Fibroblast of skin of left quadriceps (primary cell): ENCODE data around the gene DCHS1.

Source experiments
- DNase-seq, 2 experiments: peaks; one replicate each; pipeline ENCODE4 v3.0.0-alpha.2; 2013; ENCODE audit warnings: low read depth in 2 of 2

Gene DCHS1

DNA sequence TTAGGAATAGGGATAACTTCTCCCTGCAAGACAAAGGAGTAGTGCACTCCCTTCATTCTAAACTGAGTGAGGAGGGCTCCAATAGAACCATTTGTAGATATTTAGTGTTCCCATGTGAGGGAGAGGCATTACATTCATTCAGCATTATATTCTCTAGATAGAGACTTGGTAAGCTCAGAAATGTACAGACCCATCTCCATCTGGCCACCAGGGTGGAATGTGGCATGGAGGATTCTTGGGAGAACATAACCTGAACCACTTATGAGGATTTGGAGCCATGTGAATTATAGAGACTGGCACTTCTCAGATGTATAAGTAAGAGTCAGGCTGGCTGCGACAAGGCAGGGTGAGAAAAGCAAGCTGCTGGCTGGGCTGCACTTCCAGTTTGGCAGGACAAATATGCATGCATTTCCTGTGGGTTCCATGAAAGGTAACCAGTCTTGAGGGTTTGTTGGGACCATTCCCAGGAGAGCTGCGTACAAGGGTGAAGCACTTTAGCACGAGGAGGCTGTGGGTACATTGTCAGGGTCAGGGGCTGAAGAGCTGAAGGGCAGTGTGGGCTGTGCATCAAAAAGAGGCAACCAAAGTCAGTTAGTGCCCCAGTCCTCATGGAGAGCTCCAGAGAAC, 61.4 kb downstream of the DCHS1 start:
- DNase-seq = no peak

DNA sequence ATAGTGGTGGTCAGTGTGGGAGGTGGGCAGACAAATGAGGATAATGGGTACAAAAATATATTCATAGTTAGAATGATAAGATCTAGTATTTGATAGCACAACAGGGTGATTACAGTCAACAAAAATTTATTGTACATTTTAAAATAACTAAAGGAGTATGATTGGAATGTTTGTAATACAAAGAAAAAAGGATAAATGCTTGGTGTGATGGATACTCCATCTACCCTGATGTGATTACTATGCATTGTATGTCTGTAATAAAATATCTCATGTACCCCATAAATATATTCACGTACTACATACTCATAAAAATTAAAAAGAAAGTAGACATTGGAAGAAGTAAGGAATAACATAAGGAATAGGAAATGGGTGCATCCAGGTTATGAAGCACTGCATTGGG, 67.6 kb downstream of the DCHS1 start:
- no peak for DNase-seq

DNA sequence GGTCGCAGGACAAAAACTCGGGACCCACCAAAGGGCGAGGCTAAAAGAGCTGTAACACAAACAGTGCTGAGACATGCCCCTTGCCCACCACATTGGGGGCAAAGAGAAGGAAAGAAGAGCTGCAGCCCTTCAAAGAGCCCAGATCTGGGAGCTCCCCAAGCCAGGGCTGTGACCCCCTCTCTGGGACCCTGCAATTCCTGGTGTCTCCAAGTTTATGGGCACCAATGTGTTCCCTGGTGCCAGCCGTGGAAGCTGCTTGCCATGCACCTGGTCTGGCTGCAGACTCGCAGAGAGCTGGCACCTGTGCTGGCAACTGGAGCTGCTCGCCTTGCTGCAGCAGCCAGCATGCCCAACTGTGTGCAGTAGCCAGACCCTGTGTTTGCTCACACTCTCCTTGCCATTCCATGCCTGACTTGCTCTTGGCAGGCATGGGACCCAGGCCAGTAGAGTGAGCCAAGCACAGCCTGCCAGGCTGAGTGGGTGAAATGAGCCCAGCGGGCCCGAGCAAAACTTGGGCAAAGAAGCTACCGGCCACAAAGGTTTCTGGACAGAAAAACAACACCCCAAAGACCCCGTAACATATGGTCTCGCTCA, 68.2 kb downstream of the DCHS1 start:
- DNase-seq = no peak

DNA sequence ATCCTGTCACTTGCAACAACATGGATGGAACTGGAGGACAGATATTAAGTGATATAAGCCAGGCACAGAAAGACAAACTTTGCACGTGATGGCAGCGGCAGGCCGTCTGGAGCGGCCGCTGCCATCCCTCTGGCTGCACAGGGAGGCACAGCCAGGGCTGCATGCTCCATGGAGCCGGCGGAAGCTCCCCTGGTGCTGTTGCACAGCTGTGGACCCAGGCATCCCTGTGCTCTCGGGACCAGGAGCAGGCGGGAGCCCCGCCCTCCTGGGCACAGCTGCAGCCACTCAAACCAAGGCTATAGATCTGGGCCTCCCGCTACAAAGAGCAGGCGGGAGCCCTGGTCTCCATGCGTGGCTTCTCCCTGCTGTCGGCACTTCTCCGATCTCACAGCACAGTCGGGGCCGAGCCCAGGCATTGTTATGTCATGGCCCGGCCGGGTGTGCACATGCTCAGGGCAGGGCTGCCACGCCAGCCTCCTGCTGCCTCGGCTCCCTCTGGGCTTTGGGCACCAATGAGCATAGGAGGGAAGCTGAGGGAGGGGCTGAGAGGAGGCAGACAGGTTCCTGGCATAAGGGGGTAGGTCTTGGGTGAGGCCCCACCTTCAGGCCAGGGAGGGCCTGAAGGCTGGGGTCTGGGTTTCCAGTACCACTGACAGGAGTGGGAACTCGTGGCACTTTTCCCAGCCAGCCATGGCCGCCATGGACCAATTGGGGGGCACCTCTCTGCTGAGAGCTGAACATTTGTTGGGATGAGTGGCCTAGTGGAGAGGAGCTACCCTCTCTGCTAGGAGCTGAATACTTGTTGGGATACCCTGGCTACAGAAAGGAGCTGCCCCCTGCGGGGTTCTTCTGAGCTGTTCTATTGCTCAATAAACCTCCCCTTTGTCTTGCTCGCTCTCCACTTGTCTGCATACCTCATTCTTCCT, 68.9 kb downstream of the DCHS1 start:
- DNase-seq = no peak

DNA sequence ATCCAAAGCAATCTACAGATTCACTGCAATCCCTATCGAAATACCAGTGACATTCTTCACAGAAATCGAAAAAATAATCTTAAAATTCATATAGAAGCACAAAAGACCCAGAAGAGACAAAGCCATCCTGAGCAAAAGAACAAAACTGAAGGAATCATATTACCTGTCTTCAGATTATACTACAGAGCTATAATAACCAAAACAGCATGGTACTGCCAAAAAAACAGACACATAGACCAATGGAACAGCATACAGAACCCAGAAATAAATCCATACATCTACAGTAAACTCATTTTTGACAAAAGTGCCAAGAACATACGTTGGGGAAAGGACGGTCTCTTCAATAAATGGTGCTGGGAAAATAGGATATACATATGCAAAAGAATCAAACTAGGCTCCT, 71.1 kb downstream of the DCHS1 start:
- no peak for DNase-seq

DNA sequence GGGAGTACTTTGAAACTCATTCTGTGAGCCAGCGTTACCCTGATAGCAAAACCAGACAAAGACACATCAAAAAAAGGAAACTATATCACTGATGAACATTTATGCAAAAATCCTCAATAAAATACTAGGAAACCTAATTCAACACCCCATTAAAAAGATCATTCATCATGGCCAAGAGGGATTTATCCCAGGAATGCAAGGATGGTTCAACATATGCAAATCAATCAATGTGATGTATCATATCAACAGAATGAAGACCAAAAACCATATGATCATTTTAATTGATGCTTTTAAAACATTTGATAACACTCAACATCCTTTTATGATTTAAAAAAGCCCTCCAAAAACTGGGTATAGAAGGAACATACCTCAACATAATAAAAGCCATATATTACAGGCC, 72.0 kb downstream of the DCHS1 start:
- DNase-seq = no peak

DNA sequence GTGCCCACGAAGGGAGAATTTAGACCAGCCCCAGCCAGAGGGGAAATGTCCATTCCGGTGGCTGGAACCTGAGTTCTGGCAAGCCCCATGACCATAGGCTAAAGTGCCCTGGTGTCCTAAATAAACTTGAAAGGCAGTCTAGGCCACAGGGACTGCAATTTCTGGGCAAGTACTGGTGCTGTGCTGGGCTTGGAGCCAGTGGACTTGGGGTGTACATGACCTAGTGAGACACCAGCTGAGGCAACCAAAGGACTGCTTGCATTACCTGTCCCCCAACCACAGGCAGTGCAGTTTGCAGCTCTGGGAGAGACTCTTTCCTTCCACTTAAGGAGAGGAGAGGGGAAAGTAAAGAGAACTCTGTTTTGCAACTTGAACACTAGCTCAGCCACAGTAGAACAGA, 75.9 kb downstream of the DCHS1 start:
- DNase-seq = no peak

DNA sequence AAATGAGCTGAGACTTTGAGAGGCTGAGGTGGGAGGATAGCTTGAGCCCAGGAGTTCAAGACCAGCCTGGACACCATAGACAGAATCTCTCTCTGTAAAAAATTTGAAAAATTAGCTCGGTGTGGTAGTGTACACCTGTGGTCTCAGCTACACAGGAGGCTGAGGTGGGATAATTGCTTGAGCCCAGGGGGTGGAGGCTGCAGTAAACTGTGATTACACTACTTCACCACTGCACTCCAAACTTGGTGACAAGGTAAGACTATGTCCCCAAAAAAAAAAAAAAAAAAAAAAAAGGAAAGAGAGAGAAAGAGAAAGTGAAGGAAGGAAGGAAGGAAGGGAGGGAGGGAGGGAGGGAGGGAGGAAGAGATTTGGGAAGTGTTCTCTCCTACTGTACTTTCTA, 77.5 kb downstream of the DCHS1 start:
- no peak for DNase-seq

DNA sequence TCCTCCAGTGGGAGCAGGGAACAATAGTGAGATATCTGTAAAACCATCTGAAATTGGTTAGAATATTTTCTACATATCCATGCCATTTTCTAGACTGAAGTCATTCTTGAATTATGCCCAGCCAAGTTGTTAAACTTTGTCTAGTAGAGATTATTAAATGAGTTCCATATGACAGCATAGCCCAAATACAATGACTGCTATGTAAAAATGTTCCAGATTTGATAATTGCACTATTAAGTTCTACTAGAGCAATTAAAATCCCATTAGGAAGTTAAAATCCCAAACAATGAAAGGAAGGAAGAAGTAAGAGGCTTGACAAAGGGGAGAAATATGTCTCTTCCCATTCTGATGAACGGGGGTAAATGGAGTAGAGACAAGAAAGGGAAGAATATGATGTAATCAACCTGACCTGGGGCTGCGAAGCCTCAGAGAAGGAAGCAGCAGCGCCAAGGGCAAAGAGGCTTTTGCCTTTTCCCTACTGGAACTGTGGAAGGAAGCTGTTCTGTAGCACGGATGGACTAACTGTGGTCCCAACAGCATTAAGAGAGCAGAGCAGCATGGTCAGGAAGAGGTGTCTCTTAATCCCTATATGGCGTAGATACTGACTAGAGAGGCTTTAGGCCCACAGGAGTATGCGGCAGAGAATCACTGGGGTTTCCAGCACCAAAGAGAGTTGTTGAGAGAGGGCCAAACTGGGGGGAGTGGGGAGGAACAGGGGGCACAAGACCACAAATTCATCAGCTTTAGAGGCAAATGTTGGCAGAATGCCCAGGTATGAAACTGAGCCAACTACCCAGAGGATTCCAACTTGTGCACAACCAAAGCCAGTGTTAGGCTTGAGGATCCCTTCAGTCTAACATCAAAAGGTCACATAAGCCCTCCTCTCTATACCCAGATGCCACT, 78.9 kb downstream of the DCHS1 start:
- DNase-seq = peak; percentile 84

DNA sequence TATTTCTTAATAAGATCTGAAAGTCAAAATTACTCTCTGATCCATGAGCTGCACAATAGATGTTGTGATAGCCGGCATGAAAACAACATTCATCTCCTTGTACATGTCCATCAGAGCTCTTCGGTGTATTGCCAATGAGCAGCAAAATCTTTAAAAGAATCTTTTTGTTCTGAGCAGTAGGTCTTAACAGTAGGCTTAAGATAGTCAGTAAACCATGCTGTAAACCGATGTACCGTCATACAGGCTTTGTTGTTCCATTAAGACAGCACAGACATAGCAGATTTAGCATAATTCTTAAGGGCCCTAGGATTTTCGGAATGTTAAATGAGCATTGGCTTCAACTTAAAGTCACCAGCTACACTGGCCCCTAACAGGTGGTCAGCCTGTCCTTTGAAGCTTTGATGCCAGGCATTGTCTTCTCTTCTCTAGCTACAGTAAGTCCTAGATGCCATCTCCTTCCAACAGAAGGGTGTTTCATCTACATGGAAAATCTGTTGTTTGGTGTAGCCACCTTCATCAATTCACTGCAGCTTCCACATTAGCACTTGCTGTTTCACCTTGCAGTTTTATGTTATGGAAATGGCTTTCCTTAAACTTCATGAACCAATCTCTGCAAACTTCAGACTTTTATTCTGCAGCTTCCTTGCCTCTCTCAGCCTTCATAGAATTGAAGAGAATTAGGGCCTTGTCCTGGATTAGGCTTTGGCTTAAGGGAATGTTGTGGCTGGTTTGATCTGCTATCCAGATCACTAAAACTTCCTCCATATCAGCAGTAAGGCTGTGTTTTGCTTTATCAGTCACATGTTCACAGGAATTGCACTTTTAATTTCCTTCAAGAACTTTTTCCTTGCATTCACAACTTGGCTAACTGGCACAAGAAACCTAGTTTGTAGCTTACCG, 80.5 kb downstream of the DCHS1 start:
- no peak for DNase-seq

DNA sequence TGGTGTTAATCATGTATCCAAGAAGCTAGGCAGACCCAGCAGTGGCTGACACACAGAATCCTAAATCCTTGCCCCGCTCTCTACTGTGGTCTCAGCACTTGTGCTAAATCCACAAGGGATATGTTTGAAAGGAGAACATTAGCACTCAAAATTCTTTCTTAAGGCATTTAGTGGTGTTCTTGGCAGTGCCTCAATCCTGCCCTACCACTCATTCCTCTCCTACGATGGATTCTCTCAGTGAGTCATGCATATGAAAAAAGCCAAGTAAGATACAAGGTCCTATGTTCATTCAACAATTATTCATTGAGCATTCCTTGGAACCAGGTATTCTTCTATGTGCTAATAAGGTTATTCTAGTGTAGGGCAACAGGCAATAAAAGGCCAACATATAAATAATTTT, 83.4 kb downstream of the DCHS1 start:
- peak; percentile 56 to 57 for DNase-seq

DNA sequence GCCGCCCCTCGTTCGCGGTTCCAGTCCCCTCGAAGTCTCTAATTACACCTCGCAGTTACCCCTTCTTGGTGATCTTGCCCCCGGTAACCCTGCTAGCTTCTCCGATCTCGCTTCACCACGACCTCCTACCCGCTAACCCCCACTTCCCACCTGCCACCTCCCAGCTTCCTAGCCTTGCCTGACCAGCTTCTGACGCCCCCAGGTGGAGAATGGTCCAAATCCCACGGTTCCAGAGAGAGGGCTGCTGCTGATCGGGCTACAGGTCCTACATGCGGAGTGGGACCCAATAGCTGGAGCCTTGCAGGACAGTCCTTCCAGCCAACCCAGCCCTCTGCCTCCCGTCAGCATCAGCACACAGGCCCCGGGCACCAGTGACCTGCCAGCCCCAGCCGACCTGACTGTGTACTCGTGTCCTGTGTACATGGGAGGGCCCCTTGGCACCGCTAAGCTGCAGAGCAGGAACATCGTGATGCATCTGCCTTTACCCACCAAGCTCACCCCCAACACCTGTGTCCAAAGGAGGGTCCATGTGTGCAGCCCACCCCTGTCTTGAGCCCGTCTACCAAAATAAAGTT, 84.1 kb downstream of the DCHS1 start:
- no peak for DNase-seq
